ENCODE results near the gene SBSN.

SBSN gene

DNA sequence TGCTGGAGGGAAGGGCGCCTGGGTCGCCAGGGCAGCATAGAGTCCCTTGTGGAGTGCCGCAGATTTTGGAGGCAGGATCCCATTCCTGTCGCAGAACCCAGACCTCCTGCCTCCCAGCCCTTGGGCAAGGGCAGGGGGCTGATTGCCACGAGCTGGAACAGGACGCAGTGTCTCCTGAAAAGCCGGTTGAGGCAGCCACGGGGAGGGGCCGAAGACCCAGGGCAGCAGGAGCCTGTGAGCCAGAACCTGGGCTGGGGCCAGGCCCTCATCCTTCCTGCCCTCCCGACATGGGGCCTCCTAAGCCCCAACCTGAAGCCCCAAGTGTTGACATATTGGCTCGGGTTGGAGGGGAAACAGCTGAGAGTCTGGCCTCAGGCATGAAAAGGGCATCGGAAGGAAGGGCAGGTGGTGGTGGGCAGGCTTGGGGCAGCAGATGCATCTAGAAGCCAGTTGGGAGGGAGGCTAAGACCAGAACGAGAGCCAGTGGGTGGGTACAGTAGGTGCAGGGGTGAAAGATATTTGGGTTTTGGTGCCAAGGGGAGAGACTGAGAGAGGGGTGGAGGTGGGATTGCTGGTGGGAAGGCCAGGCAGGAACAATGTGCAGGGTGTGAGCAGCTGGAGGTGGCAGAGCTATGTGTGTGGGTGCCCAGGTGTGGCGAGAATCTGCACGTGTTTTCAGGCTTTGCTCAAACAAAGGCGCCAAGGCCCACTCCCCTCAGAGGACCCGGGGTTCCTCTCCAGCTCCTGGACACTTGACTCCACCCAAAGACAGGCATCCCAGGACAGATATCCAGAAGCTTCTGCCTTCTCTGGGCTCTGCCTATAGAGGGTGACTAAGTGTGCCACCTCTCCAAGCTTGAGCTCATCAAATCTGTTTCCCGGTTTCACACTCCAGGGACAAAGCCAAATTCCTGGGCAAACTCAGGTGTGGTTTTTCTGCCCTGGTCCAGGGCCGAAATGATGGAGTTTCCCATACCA lies 1.4 kb upstream of the SBSN start:
- DNase-seq (ENCODE audit: extremely low spot score), result no peak
- ChIA-PET CTCF (no interaction called here), POLR2A (interaction anchor here (1.2 kb wide), 1 partner anchor 19 kb away, joined by 3 read pairs; no protein-coding TSS in a partner anchor)
- no peak for TF ChIP-seq FOXM1 (IDR thresholded peaks at IDR 0.05; ENCODE audit: borderline replicate concordance)

DNA sequence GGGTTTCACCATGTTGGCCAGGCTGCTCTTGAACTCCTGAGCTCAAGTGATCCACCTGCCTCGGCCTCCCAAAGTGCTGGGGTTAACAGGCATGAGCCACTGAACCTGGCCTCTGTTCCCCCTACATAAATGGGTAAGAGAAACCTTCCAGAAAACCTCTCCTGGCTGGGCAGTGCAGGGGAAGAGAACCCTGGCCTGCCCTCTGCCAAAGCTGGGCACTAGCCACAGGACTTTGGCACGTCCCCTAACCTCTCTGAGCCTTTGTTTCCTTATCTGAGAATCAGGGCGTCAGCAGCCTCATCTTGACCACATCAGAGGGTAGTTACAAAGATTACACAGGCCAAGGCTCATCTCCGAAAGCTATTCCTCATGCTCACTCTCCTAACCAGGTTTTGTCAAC lies 2.2 kb downstream of the SBSN start:
- TF ChIP-seq FOXM1 (IDR thresholded peaks at IDR 0.05; ENCODE audit: borderline replicate concordance) (no peak), HDGF (IDR thresholded peaks at IDR 0.05; ENCODE audit: borderline replicate concordance) (no peak), FOXK2 (IDR thresholded peaks at IDR 0.05) (no peak), ZNF384 (IDR thresholded peaks at IDR 0.05) (no peak), ARNT (IDR thresholded peaks at IDR 0.05) (no peak), ELF4 (IDR thresholded peaks at IDR 0.05) (no peak), TARDBP (IDR thresholded peaks at IDR 0.05) (no peak), SUZ12 (IDR thresholded peaks at IDR 0.05) (no peak), FOXA1 (IDR thresholded peaks at IDR 0.05) (no peak), L3MBTL2 (conservative IDR thresholded peaks at IDR 0.05) (no peak), BHLHE40 (IDR thresholded peaks at IDR 0.05; ENCODE audit: borderline replicate concordance) (no peak), LEF1 (IDR thresholded peaks at IDR 0.05; ENCODE audit: borderline replicate concordance) (no peak), CTBP1 (IDR thresholded peaks at IDR 0.05; ENCODE audit: borderline replicate concordance) (no peak), NFRKB (IDR thresholded peaks at IDR 0.05) (no peak), SP1 (IDR thresholded peaks at IDR 0.05) (no peak)
- TF ChIP-seq, protein P1, sequence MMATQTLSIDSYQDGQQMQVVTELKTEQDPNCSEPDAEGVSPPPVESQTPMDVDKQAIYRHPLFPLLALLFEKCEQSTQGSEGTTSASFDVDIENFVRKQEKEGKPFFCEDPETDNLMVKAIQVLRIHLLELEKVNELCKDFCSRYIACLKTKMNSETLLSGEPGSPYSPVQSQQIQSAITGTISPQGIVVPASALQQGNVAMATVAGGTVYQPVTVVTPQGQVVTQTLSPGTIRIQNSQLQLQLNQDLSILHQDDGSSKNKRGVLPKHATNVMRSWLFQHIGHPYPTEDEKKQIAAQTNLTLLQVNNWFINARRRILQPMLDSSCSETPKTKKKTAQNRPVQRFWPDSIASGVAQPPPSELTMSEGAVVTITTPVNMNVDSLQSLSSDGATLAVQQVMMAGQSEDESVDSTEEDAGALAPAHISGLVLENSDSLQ (IDR thresholded peaks at IDR 0.05), result no peak
- ChIA-PET POLR2A (interaction anchor here (0.8 kb wide), 1 partner anchor 15 kb away, joined by 3 read pairs; no protein-coding TSS in a partner anchor), CTCF (no interaction called here)
- no peak for DNase-seq (ENCODE audit: extremely low spot score)

DNA sequence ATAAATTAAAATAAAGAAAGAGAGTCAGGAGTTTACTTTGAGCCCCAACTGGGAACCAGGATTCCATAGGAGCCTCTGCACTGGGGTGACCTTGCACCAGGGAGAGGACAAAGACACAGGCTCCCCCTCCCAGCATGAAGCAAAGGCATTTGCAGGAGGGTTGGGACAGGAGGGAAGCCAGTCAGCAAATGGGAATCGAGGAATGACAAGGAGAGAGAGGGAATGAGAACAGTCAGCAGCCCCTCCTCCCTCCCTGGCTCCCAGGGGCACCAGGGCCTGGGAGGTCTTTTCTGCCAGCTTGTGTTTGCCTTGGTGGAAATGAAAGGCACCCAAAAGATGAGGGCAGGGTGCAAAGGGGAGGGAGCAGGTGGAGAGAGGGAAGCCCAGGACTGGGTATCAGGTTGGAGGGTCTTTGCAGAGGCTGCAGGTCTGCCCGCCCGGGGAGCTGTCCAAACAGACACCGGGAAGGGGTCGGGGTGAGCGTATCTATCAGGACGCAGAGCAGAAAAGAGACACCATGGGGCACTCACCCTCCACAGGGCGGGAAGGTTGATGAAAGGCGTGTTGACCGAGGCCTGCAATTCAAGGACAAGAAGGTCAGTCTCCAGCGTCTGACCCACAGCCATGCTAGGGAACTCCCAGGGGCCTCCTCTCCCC lies 3.8 kb downstream of the SBSN start:
- DNase-seq (ENCODE audit: extremely low spot score), result no peak
- no peak for TF ChIP-seq SP1 (IDR thresholded peaks at IDR 0.05)
- TF ChIP-seq LEF1 (IDR thresholded peaks at IDR 0.05; ENCODE audit: borderline replicate concordance), result no peak
- no peak for TF ChIP-seq BHLHE40 (IDR thresholded peaks at IDR 0.05; ENCODE audit: borderline replicate concordance)
- TF ChIP-seq ARNT (IDR thresholded peaks at IDR 0.05), result no peak
- no peak for TF ChIP-seq FOXA1 (IDR thresholded peaks at IDR 0.05)
- no peak for TF ChIP-seq TARDBP (IDR thresholded peaks at IDR 0.05)
- no peak for TF ChIP-seq ELF4 (IDR thresholded peaks at IDR 0.05)
- no peak for TF ChIP-seq CTBP1 (IDR thresholded peaks at IDR 0.05; ENCODE audit: borderline replicate concordance)
- TF ChIP-seq L3MBTL2 (conservative IDR thresholded peaks at IDR 0.05), result no peak
- no peak for TF ChIP-seq FOXK2 (IDR thresholded peaks at IDR 0.05)
- no peak for TF ChIP-seq SUZ12 (IDR thresholded peaks at IDR 0.05)
- CTCF ChIA-PET, result no interaction called here
- POLR2A ChIA-PET, result interaction anchor here (1.1 kb wide), 1 partner anchor 14 kb away, joined by 4 read pairs; no protein-coding TSS in a partner anchor

DNA sequence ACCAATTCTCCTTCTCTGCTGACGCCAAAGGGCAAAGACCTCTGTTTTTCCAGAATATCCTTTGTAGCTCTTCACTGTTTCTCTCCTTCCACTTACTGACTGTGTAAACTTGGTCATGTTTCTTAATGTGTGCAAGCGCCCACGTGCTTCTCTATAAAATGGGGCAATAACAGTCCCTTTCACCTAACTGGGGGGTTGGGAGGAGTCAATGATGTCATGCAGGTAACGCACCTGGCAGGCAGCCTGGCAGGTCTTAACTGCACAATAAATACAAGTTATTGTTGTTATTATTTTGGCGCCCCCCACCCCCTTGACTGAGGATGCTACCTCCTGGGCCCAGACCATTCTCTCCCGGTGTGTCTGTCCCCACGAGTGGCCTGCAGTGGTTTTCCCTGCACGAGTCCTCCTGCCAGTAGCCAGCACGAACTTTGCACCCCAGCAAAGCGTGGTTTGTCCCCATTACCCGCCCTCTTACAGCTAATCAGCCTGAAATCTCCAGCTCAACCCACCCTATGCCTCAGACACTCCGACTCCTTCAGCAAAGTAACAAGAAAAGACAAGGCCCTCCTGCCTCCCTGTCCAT lies 5.3 kb downstream of the SBSN start:
- no peak for DNase-seq (ENCODE audit: extremely low spot score)
- ChIA-PET CTCF (no interaction called here), POLR2A (no interaction called here)
- TF ChIP-seq SUZ12 (IDR thresholded peaks at IDR 0.05), result no peak
- no peak for TF ChIP-seq ELF4 (IDR thresholded peaks at IDR 0.05)
- no peak for TF ChIP-seq CTBP1 (IDR thresholded peaks at IDR 0.05; ENCODE audit: borderline replicate concordance)
- no peak for TF ChIP-seq ARNT (IDR thresholded peaks at IDR 0.05)
- TF ChIP-seq SP1 (IDR thresholded peaks at IDR 0.05), result no peak
- no peak for TF ChIP-seq FOXM1 (IDR thresholded peaks at IDR 0.05; ENCODE audit: borderline replicate concordance)
- TF ChIP-seq, protein P1 (IDR thresholded peaks at IDR 0.05), result no peak

DNA sequence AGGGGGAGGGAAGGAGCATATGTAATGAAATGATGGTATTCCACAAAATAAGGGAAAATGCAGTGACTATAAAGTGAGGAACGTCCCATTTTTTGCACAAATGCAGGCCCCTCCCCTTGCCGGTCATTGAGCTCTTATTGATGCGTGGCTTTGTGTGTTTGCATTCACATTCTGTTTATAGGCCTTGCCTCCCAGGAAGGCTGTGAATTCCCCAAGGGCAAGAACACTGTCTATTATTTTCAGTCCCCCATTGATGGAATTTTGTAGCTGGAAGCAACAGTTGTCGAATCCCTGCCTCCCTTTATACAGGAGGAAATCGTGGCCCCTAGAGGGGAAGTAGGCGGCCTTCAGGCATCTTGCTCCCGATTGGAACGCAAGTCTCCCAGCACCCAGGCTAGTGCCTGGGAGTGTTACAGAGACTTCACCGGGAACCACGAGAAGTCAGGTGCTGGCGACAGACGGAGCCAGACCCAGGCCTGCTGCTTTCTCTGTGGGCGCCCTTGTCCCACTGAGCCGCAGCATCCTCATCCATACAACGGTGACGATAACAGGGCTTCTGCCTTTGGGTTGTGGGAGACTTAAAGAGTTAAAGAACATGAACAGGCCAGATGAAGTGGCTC lies 6.9 kb downstream of the SBSN start:
- no peak for TF ChIP-seq FOXM1 (IDR thresholded peaks at IDR 0.05; ENCODE audit: borderline replicate concordance)
- no peak for TF ChIP-seq FOXK2 (IDR thresholded peaks at IDR 0.05)
- TF ChIP-seq ZNF384 (IDR thresholded peaks at IDR 0.05), result no peak
- no peak for TF ChIP-seq SP1 (IDR thresholded peaks at IDR 0.05)
- no peak for TF ChIP-seq SUZ12 (IDR thresholded peaks at IDR 0.05)
- TF ChIP-seq NFRKB (IDR thresholded peaks at IDR 0.05), result no peak
- TF ChIP-seq TARDBP (IDR thresholded peaks at IDR 0.05), result no peak
- no peak for TF ChIP-seq FOXA1 (IDR thresholded peaks at IDR 0.05)
- TF ChIP-seq HDGF (IDR thresholded peaks at IDR 0.05; ENCODE audit: borderline replicate concordance), result no peak
- no peak for TF ChIP-seq LEF1 (IDR thresholded peaks at IDR 0.05; ENCODE audit: borderline replicate concordance)
- no peak for TF ChIP-seq ELF4 (IDR thresholded peaks at IDR 0.05)
- TF ChIP-seq CTBP1 (IDR thresholded peaks at IDR 0.05; ENCODE audit: borderline replicate concordance), result no peak
- no peak for TF ChIP-seq L3MBTL2 (conservative IDR thresholded peaks at IDR 0.05)
- ChIA-PET POLR2A (interaction anchor here (1.6 kb wide), 1 partner anchor 11 kb away, joined by 10 read pairs; no protein-coding TSS in a partner anchor), CTCF (interaction anchor here (0.6 kb wide), 1 partner anchor 11 kb away, joined by 3 read pairs; no protein-coding TSS in a partner anchor)
- DNase-seq (ENCODE audit: extremely low spot score), result no peak

DNA sequence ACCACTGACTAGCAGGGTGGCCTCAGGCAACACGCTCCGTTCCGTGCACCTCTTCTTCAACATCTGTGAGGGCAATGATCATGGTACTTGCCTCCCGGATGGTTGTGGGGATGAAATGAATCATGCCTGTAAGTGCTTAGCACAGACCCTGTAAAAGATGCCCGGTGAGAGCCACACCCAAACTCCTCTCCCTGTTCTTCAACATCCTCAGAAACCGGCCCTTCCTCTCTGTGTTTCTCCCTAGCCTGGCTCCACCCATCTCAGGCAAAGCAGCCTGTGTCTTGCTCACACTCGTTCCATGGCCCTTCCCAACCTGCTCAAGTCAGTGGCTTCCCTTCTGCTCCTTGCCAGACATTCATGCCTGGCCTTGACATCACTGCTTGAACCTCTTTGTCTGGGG lies 8.8 kb downstream of the SBSN start:
- TF ChIP-seq ARNT (IDR thresholded peaks at IDR 0.05) (no peak), FOXA1 (IDR thresholded peaks at IDR 0.05) (no peak), SUZ12 (IDR thresholded peaks at IDR 0.05) (no peak), ELF4 (IDR thresholded peaks at IDR 0.05) (no peak), ZNF384 (IDR thresholded peaks at IDR 0.05) (no peak), FOXK2 (IDR thresholded peaks at IDR 0.05) (no peak), L3MBTL2 (conservative IDR thresholded peaks at IDR 0.05) (no peak), NFRKB (IDR thresholded peaks at IDR 0.05) (no peak), LEF1 (IDR thresholded peaks at IDR 0.05; ENCODE audit: borderline replicate concordance) (no peak), HDGF (IDR thresholded peaks at IDR 0.05; ENCODE audit: borderline replicate concordance) (no peak), FOXM1 (IDR thresholded peaks at IDR 0.05; ENCODE audit: borderline replicate concordance) (no peak)
- TF ChIP-seq, protein P1 (IDR thresholded peaks at IDR 0.05), result no peak
- CTCF ChIA-PET, result interaction anchor here (1.5 kb wide), 1 partner anchor 9 kb away, joined by 7 read pairs; no protein-coding TSS in a partner anchor
- no peak for DNase-seq (ENCODE audit: extremely low spot score)
- POLR2A ChIA-PET, result no interaction called here

Data from HEK293T (cell line).